Loucy (cell line): ENCODE results near the gene HDLBP.
A peak's percentile ranks its signal among the peaks of the same experiment; 100 is the strongest.

ENCODE experiments used
- H2AFZ ChIP-seq: fragments of 200-600 bp; sonication (generic); 2 replicates; pipeline ENCODE4 v1.6.0; 2016; ENCODE audit warnings: antibody characterized with exemption, mild to moderate bottlenecking, low read length, moderate library complexity
- H3F3A ChIP-seq: fragments of 200-600 bp; 2 replicates; pipeline ENCODE4 v1.6.0; 2016; ENCODE audit warnings: antibody characterized with exemption, low read depth, mild to moderate bottlenecking
- H3K27me3 ChIP-seq: fragments of 200-600 bp; sonication (generic); 2 replicates; pipeline ENCODE4 v1.6.1; 2014; ENCODE audit warnings: low read length, mild to moderate bottlenecking; ENCODE audit not compliant: insufficient read depth, poor library complexity, severe bottlenecking
- H3K36me3 ChIP-seq: fragments of 200-600 bp; sonication (generic); 2 replicates; pipeline ENCODE4 v1.6.1; 2016; ENCODE audit warnings: low read length; ENCODE audit not compliant: insufficient read depth
- H3K4me1 ChIP-seq: fragments of 200-600 bp; sonication (generic); 2 replicates; pipeline ENCODE4 v1.5.1; 2014; ENCODE audit warnings: low read length, mild to moderate bottlenecking; ENCODE audit not compliant: insufficient read depth, poor library complexity, severe bottlenecking
- H3K4me2 ChIP-seq: fragments of 200-600 bp; sonication (generic); 2 replicates; pipeline ENCODE4 v1.6.0; 2014; ENCODE audit warnings: antibody characterized with exemption, low read length, low read depth, mild to moderate bottlenecking; ENCODE audit not compliant: poor library complexity, severe bottlenecking
- H3K4me3 ChIP-seq: fragments of 200-600 bp; sonication (generic); 2 replicates; pipeline ENCODE4 v1.5.1; 2014; ENCODE audit warnings: low read length, mild to moderate bottlenecking, mixed read lengths; ENCODE audit not compliant: poor library complexity, severe bottlenecking
- H3K79me2 ChIP-seq: fragments of 200-600 bp; sonication (generic); 2 replicates; pipeline ENCODE4 v1.6.1; 2014; ENCODE audit warnings: low read length; ENCODE audit not compliant: insufficient read depth
- H3K9ac ChIP-seq: fragments of 200-600 bp; sonication (generic); 2 replicates; pipeline ENCODE4 v1.6.0; 2014; ENCODE audit warnings: mild to moderate bottlenecking, low read depth, low read length, moderate library complexity; ENCODE audit not compliant: poor library complexity, severe bottlenecking
- H3K9me2 ChIP-seq: fragments of 200-600 bp; sonication (generic); replicated peaks from 2 replicates; pipeline ENCODE4 v1.6.1; 2016; ENCODE audit warnings: low read depth, low read length, mixed read lengths
- H3K9me3 ChIP-seq: fragments of 200-600 bp; sonication (generic); 2 replicates; pipeline ENCODE4 v1.6.1; 2014; ENCODE audit warnings: mild to moderate bottlenecking, antibody characterized with exemption, low read length, low read depth; ENCODE audit not compliant: insufficient read depth
- H4K20me1 ChIP-seq: fragments of 200-600 bp; sonication (generic); 2 replicates; pipeline ENCODE4 v1.6.0; 2014; ENCODE audit warnings: antibody characterized with exemption, low read length, mild to moderate bottlenecking; ENCODE audit not compliant: insufficient read depth, poor library complexity, severe bottlenecking
- CTCF ChIP-seq: fragments of 200-600 bp; sonication (generic); conservative IDR thresholded peaks from 2 replicates; pipeline ENCODE4 v1.5.1; 2014; ENCODE audit warnings: mild to moderate bottlenecking, antibody characterized with exemption, low read length
- EZH2phosphoT487 ChIP-seq: fragments of 200-600 bp; IDR thresholded peaks from 2 replicates; pipeline ENCODE4 v1.6.1; 2018; ENCODE audit warnings: antibody characterized with exemption, mild to moderate bottlenecking, moderate library complexity, borderline replicate concordance

HDLBP gene

GRCh38 chr2:241291977-241292376 is 23.5 kb downstream of the HDLBP start:
- no peak overlapping the region for H3K4me3 ChIP-seq
- peaks cover 34% of the 10 kb centered on the region for H3K4me1 ChIP-seq
- no peaks in the 10 kb centered on the region for H3K27me3 ChIP-seq
- TF ChIP-seq CTCF (no peak), EZH2phosphoT487 (no peak)
- H3K4me2 ChIP-seq = peak overlapping the region; percentile 51
- peaks cover 3% of the 10 kb centered on the region; the same call in 1 of the 2 replicates for H3K36me3 ChIP-seq
- no peak overlapping the region for H3K9ac ChIP-seq
- H3K9me3 ChIP-seq = no peaks in the 10 kb centered on the region
- no peak overlapping the region for H2AFZ ChIP-seq
- H3F3A ChIP-seq = peaks cover 4% of the 10 kb centered on the region; the same call in 1 of the 2 replicates
- H4K20me1 ChIP-seq = peaks cover 13% of the 10 kb centered on the region
- peaks cover 94% of the 10 kb centered on the region for H3K79me2 ChIP-seq
- no peaks in the 10 kb centered on the region for H3K9me2 ChIP-seq

GRCh38 chr2:241291153-241291552 is 24.3 kb downstream of the HDLBP start:
- Histone ChIP-seq H3K36me3 (no peaks in the 10 kb centered on the region), H2AFZ (no peak overlapping the region), H3K27me3 (no peaks in the 10 kb centered on the region), H3K9me3 (no peaks in the 10 kb centered on the region), H3K79me2 (peaks cover 94% of the 10 kb centered on the region), H3K4me3 (no peak overlapping the region), H3K9ac (no peak overlapping the region), H3K4me2 (no peak overlapping the region), H3F3A (peaks cover 4% of the 10 kb centered on the region; the same call in 1 of the 2 replicates), H3K4me1 (peaks cover 34% of the 10 kb centered on the region), H3K9me2 (no peaks in the 10 kb centered on the region), H4K20me1 (peaks cover 13% of the 10 kb centered on the region)
- TF ChIP-seq EZH2phosphoT487 = no peak
- TF ChIP-seq CTCF = no peak

- H3F3A ChIP-seq = peaks cover 4% of the 10 kb centered on the region; the same call in 1 of the 2 replicates
- no peaks in the 10 kb centered on the region for H3K9me2 ChIP-seq
- H3K4me2 ChIP-seq = no peak overlapping the region
- H3K36me3 ChIP-seq = no peaks in the 10 kb centered on the region; the same call in 1 of the 2 replicates
- no peaks in the 10 kb centered on the region for H3K9me3 ChIP-seq
- H2AFZ ChIP-seq = no peak overlapping the region
- H4K20me1 ChIP-seq = peaks cover 13% of the 10 kb centered on the region
- no peak overlapping the region for H3K9ac ChIP-seq
- peaks cover 34% of the 10 kb centered on the region for H3K4me1 ChIP-seq
- TF ChIP-seq EZH2phosphoT487 = no peak
- TF ChIP-seq CTCF = peak; percentile 60
- no peaks in the 10 kb centered on the region for H3K27me3 ChIP-seq
- H3K79me2 ChIP-seq = peaks cover 96% of the 10 kb centered on the region
- H3K4me3 ChIP-seq = no peak overlapping the region
These were observed 25.9 kb downstream of the HDLBP start for GRCh38 chr2:241289597-241289996.
